SIG-M5 (cell line): ENCODE measurements around the gene GLI2.

Source experiments
- DNase-seq: peaks from one replicate; lab custom pipeline; 2025; lab: John Stamatoyannopoulos, UW

The GLI2 gene

DNA sequence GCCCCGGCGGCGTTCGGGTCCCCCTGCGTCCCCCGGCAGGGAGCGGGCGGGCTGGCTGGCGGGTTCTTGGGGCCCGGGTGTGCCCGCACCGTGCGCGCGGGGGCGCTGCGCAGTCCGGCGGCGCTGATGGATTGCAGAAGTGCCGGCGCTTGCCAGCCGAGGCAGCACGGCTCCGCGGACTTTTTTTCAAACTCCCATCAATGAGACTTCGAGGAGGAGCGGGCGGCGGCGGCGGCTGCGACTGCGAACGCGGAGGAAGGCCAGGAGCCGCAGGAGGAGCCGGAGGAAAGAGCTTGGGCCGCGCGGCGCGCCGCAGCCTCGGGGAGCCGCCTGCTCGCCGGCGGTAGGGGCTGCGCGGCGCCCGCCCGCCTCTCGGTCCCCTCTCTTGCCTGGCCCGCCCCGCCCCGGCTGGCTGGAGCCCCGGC is at the start of gene GLI2:
Gene GLI2 (plus strand): TSS at position 123 of the 425 bp plus-strand sequence. CDS start 61,453 bp downstream, outside the sequence.
- peak; percentile 37 for DNase-seq

DNA sequence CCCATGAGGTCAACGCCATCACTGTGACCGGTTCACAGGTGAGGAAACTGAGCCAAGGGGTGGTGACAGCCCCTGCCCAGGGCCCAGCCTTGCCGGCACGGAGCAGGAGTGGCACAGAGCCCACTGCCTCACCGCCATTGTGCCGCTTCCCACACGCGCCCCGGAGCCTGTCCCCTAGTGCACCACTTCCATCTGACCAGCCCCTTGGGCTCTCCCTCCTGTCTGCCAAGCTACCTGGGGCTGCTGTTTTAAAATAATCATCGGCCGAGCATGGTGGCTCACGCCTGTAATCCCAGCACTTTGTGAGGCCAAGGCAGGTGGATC is 49.7 kb upstream of the GLI2 start:
- no peak for DNase-seq

DNA sequence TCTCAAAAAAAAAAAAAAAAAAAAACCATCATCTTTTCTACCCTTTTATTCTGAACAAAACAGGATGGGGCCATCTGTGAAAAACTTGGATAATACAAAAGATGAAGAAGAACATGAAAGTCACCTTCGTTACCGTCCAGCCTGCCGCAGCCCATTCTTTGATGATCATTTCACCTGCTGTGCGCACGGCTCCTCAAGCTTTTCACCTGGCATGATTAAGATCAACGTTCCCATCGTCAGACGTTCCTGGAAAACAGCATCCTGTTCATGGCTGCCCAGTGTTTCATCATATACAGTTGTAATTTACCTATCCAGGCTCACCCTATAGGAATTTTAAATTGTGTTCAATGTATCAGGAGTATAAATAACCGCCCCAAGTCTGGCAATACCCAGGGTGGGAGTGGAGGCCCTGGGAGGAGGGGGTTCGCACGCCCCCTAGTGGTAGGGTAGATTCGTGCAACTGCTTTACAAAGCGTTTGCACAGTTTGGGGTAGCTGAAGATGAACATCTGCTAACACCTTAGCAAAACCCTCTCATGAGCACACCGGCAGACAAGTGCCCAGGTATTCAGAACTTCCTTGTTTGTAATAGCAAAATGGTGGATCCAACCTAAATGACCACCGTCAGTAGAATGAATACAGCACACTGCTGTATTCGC is 49.0 kb upstream of the GLI2 start:
- DNase-seq, result no peak

DNA sequence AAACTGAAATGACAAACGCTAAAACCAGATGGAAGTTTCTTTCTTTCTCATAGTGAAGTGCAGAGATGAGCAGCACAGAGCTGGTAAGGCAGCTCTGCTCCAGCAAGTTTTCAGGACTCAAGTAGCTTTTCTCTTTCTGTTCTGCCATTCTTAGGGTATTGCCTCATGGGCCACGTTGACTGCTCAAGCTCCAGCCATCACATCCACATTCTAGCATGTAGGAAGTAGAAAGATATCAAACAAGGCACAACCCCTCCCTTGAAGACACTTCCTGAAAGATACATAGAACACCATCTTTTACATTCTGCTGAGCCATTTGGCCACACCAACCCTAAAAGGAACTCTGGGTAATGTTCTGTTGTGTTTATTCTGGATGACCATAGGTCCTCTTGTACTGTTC is 48.5 kb upstream of the GLI2 start:
- DNase-seq, result no peak

DNA sequence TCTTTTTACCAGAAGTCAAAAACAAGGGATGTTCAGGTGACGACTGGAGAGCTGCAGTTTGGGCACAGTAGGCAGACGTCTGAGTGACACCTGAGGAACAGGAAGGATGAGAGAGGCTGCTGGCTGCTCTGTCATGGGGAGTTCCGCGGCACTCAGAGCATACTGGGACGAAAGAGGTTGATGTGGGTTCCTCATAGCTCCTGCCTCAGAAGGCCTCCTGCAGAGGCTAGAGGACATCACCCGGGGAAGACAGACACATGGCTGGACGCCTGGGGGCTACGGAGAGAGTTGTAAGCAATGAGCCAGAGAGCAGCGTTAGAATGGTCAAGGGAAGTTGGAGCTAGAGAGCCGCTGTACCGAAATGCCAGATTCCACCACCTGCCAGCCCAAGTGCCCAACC is 45.1 kb upstream of the GLI2 start:
- no peak for DNase-seq

DNA sequence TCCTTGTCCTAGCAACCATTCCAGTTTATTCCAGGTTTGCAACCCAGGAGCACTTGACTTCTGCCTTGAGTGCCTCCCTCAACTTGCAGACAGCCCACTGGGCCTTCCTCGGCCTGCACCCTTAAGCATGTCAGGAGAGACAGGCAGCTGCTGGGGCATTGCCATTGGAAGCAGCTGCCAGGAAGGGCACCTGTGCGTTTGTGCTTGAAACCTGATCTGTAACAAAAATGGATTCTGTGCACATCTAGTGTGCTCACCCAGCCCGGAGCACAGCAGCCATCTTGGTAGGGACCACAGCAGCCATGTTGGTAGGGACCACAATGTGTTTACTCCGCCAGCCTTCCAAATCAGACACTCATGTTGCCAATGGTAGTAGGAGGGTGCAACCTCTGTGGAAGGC is 44.3 kb upstream of the GLI2 start:
- DNase-seq, result no peak

DNA sequence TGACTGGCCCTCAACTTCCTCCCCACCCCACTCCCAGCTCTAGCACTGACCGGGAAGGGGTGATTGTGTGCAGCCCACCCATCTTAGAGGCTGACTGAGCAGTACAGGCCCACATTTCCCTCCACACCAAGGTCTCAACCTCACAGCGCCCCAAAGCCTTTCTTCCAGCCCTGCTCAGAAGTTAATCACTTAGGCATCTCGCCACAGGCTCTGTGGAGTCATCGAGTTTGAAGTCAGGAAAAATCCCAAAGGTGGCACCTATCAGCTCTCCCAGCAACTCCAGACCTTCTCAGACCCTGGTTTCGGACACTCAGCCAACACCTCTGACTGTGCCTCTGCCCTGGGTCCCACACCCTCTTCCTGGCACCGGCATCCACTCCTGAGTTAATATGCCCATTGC is 43.0 kb upstream of the GLI2 start:
- DNase-seq, result no peak

DNA sequence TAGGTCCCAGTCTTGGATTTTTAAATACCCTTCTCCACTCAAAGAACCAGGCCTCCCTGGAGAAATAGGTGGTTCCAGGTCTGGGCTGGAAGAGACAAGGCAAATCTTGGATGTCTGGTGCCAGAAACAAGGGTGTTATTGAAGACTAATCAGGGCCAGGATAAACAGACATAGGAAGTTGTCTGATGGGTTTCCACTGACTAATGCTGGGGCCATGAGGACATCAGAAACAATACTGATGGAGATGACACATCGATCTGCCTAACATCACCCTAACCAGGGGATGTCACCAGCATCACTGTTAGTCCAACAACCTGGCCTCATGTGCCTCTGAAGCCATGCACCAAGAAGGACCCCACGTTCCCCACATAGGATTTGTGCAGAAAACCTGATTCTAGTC is 42.5 kb upstream of the GLI2 start:
- DNase-seq, result no peak

DNA sequence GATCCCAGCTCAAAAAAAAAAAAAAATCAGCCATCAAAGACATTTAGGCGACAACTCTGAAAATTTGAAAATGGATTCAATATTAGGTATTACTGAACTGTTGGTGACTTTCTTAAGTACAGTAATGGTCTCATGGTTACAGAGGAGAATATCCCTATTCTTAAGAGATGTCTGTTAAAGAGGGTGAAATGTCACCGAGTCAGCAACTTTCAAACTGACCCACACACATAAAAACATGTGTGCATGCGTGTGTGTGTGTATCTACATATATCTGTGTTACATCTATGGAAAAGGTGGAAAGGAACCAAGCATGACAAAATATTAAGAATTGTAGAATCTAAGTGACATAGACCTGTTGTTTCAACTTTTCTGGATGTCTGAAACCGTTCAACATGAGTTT is 41.6 kb upstream of the GLI2 start:
- no peak for DNase-seq

DNA sequence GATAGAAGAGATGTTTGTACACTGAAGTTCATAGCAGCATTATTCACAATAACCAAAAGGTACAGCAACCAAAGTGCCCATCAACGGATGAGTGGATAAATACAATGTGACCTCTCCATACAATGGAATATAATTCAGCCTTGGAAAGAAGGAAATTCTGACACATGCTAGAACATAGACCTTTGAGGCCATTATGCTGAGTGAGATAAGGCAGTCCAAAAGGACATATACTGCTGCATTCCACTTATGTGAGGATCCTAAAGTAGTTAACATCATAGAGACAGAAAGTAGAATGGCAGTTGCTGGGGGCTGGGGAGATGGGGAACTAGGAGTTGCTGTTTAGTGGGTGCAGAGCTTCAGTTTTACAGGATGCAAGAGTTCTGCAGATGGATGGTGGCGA is 38.2 kb upstream of the GLI2 start:
- no peak for DNase-seq

DNA sequence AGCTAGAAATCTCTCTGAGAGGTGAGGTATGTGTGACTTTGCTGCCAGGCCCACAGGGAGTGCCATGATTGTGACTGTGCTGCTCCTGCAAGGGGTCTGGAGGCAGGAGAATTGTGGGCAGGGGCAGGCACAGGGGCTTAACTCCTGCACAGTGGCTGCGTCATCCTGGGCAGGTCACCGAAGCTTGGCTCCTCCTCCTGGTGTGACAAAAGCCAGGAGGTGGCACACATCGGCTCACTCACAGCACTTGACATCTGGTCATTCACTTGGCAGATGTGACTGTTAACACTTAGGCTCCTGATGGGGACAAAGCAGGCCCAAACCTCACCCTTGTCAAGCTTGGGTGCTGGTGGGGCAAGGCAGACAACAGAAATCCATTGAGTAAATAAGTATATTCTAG is 36.4 kb upstream of the GLI2 start:
- no peak for DNase-seq

DNA sequence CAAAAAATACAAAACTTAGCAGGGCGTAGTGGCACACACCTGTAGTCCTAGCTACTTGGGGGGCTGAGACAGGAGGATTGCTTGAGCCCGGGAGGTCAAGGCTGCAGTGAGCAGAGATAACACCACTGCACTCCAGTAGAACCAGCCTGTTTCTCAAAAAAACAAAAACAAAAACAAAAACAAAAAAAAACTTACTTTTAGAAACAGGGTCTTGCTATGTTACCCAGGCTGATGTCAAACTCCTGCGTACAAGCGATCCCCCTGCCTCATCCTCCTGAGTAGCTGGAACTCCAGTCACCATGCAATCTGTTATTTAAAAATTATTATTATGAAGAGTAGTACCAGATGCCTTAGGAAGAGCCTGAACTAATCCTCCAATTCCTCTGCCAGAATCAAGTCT is 35.0 kb upstream of the GLI2 start:
- DNase-seq, result no peak

DNA sequence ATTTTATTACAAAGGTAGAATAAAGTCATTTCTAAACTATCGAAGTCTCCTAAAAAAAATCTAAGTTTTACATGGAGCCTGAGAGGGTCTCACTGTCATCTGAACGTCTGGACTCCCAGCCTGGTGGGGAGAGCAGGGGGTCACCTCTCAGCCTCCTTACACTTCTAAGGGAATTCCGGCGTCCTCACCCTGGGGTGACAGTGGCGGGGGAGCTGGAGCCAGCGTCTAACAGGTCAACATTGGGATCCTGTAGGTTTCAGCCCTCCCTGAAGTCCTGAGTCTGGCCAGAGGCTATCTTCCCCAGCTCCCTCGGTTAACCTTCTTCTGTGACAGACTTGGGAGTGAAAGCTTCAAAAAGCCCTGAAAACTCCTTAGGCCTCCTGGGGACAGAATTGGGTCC is 34.6 kb upstream of the GLI2 start:
- DNase-seq, result no peak

DNA sequence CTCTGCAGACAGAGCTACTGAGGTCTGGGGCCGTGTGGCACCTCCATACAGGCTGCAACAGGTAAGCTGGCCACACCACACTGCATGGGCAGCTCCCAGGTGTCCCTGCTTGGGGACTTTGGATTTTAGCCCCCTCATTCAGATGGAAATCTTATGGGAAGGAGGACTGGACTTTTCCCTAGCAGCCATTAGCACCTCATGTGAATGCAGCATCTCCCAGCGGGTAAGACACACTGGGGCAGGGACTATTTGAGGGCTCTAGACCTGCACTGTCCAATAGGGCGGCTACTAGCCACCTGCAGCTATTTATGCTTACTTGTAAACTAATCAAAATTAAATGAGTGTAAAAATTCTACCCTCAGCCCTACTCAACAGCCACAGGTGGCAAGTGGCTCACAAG is 34.2 kb upstream of the GLI2 start:
- no peak for DNase-seq

DNA sequence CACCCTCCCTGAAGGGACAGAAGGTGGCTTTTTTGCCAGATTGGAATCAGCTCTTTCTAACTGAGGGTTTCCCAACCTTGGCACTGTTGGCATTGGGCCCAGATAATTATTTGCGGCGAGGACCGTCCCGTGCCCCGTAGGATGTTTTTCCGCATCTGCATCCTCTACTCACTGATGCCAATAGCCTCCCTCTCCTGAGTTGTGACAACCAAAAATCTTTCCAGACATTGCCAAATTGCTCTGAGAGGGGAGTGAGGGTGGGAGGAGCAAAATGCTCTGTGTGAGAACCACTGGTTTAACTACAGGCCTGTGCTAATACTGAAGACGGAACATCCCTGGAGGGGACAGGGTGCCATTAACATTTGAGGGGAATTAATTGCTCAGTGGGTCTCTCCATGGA is 33.6 kb upstream of the GLI2 start:
- no peak for DNase-seq

DNA sequence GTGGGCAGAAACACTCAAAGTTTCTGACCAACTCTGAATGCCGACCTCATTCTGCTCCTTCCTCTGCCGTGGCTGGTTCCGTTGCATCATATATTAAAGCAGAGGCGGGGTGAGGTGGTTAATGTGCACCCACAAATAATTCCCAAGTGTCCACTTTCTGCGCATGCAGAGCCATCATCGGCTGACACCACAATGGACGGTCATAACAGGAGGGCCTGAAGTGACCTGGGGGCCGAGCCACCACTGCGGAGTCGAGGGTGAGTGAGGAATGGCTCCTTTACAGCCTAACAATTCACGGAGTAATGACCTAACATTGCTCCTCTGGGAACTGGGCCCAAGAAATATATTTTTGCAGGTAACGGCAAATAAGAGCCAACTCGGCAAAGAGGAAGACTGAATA is 32.9 kb upstream of the GLI2 start:
- DNase-seq, result no peak

DNA sequence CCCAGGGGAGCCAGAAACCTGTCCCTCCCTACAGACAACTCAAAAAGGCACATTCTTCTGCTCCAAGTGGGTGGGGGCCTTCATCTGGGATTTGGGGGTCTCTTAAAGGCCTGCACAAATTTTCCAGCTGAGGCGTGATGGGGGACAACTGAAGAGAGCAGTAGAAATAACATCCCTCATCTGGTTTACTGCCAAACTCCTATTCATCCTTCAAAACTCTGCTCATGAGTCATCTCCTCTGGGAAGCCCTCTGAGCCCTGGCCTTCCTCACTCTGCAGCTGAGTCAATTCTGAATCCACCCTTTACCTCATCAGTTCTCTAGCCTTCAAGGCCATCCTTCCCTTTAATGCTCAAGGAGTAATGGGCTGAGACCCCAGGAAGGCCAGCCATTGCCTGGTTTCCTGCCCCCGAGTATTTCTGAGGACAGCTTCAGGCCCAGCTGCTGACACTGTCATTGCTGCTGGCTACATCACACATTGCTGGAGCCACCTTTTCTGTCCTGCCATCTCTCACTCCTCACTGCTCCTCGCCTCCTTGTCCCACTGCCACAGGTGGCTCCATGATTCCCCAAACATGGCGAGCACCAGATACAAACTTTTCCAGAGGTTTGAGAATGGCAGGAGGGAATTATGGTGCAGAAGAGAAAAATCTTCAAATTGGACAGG is 32.2 kb upstream of the GLI2 start:
- DNase-seq, result no peak

DNA sequence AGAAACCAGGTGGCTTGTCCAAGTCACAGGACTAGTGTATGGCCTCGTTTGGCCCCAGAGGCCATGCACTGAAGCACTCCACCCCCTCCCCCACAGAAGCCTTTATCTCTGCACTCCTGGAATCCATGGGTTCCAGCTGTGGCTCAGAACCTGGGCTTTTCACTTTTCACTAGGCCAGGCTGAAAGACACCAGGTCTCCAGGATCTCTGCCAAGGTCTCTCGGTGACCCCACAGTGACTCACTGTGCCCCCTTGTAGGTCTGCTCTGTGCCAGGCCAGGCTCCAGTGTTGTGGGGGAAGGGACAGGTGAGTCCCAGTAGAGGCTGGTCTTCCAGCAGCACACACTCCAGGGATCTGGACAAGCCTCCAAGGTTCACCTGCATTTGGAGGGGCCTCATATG is 31.0 kb upstream of the GLI2 start:
- no peak for DNase-seq

DNA sequence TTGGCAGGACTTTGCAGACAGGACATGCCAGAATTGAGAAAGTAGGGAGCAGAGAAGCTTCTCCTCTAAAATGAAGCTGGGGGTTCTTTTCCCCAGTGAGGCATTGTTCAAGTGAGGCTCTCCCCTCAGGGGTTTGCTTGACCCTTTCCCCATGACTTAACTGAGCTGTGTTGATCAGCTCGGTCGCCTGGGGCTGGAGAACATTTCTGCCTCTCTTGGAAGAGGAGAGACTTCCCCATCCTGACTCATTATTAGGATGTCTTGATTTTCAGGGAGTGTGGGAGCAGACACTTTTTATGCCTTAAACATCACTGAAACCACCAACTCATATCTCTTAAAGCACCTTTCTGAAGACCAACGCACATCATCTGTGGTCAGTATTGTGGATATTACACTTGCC is 27.9 kb upstream of the GLI2 start:
- no peak for DNase-seq

DNA sequence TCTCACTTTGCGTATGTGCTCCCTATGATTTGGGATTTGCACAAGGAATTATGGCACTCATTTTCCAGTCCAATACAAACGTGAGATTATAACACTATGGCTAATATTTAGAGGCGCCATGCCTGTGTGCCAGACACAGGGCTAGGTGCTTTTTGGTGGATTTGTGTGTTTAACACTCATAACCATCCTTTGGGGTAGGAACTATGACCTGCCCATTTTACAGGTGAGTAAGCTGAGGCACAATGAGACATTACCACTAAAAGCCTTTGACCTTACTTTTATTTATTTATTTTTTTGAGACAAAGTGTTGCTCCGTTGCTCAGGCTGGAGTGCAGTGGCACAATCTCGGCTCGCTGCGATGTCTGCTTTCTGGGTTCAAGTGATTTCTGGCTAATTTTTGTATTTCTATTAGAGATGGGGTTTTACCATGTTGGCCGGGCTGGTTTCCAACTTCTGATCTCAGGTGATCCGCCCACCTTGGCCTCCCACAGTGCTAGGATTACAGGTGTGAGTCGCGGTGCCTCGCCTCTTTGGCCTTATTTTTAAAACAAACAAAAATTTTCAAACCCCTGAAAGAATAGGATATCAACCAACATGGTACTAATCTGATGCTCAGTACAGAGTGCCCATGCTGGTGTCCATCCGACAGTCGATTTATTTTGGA is 26.6 kb upstream of the GLI2 start:
- DNase-seq, result no peak

DNA sequence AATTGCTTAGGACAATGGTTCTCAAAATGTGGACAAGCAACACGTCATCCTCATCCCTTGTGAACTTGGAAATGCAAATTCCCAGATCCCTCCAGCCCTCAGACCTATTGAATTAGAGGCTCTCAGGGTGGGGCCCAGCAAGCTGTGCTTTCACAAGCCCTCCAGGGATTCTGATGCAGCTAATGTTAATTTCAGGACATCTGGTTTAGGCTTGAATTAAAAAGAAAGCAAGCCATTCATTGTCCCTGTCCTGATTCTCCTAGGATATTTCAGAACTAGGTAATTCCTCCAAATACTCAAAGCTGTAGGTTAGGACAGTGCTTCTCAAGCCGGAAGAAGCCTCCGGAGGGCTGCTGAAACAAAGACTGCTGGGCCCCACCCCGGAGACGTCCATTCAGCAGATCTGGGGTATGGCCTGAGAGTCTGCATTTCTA is 26.0 kb upstream of the GLI2 start:
- DNase-seq, result no peak

DNA sequence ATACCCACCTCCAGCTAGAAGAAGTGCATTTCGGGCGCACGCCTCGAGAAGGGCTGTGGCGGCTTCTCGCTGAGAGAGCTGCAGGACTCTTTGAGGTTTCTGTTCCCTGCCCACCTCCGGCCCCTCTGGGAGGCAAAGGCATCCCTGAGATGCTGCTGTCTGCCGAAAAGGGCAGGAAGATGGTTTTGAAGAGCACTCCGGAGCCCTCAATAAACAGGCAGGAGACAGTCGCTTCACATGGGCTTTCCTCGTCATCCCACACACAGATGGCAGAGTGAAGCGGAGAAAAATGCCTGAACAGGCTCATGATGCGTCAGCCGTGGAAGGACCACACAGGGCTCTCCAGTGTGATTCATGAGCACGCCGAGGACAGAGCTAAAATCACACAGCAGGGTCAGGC is 25.4 kb upstream of the GLI2 start:
- DNase-seq, result no peak

DNA sequence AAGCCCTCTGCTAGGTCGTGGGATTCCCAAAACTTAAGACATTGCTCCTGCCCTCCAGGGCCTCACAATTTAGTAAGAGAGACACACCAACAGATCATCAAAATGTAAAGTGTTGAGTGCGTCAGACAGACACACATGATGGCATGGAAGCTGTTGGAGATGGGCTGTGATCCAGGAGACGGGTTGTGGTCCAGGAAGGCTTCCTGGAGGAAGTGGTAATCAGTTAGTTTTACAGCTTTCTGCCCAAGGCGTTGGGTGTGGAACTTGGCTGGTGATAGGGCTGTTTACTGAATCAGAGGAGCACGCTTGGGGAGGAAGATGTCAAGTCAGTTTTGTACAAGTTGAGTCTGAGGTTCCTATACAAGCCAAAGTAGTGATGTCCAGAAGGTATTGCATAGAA is 24.0 kb upstream of the GLI2 start:
- DNase-seq, result no peak

DNA sequence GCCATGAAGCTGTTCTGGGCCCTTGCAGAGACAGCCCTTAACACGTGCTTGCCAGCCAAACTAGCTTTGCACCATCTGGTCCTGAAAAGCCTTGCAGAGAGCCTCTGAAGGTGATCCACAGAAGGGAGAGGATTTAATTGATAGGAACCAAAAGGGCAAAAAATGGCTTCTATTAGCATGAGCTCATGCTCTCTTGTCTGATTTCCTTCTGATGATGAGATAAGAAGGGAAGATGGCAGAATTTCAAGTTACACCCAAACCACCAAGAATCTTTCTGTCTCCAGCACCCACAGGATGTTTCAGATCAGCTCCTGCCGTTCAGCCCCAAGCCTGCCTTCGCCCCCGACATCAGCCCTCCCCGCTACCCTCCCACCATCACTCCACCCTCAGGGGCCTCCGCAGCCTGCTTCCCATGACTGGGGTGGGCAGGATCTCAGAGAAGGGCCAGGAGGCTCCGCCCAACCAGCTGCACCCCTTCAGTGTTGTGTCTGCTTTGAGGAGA is 23.4 kb upstream of the GLI2 start:
- DNase-seq, result no peak
